GM18951 (cell line): ENCODE data around the gene FNDC8.

Experiments used
- POLR2A ChIP-seq: IDR thresholded peaks from 4 replicates; pipeline ENCODE4 v1.6.1; 2011; ENCODE audit warnings: mild to moderate bottlenecking; ENCODE audit not compliant: insufficient read length, insufficient read depth; ENCODE audit errors: extremely low read depth
- in situ Hi-C: fragments of 300-500 bp; cut with MboI; formaldehyde crosslinking; loops from one replicate; pipeline ENCODE4 v1.12.0; 2022; ENCODE audit warnings: low sequenced_read_pairs, mixed read lengths, inconsistent platforms; ENCODE audit not compliant: unreplicated experiment

The FNDC8 gene

GRCh38 chr17:35175638-35176415, 54.4 kb downstream of the FNDC8 start:
- in situ Hi-C loops = loop anchor here (10.0 kb wide), 1 partner anchor 359 kb away; the partner anchor contains the start of gene SLFN12L
- TF ChIP-seq POLR2A = no peak

- in situ Hi-C loops = loop anchor here (10.0 kb wide), 1 partner anchor 358 kb away; the partner anchor contains the start of gene SLFN12L
- no peak for TF ChIP-seq POLR2A
Measured at GRCh38 chr17:35176897-35177296, 55.5 kb downstream of the FNDC8 start.

GRCh38 chr17:35179379-35179778, 58.0 kb downstream of the FNDC8 start:
- in situ Hi-C loops = loop anchor here (10.0 kb wide), 1 partner anchor 355 kb away; the partner anchor contains the start of gene SLFN12L
